A549 (cell line): ENCODE data around the gene KCNN4.

Source experiments
- EP300 ChIP-seq, 2 experiments: fragments of >200 bp; sonication (Bioruptor Twin); formaldehyde crosslinking; IDR thresholded peaks; 2 replicates in 1 of 2; 3 replicates in 1 of 2; pipeline ENCODE4 v1.6.1; 2016 to 2017
- JUN ChIP-seq, 2 experiments: fragments of >200 bp; sonication (Bioruptor Twin); formaldehyde crosslinking; IDR thresholded peaks; 2 replicates in 1 of 2; 3 replicates in 1 of 2; pipeline ENCODE4 v1.6.1; 2016 to 2017
- MAZ ChIP-seq: fragments of 150-350 bp; IDR thresholded peaks from 2 replicates; pipeline ENCODE4 v1.6.1; 2014; ENCODE audit warnings: antibody characterized with exemption, low read depth, low read length, borderline replicate concordance
- POLR2A ChIP-seq: IDR thresholded peaks from 2 replicates; pipeline ENCODE4 v1.6.1; 2012; ENCODE audit warnings: mild to moderate bottlenecking, low read length
- RAD21 ChIP-seq, 2 experiments: fragments of >200 bp in 1 of 2; sonication (Bioruptor Twin) in 1 of 2; formaldehyde crosslinking in 1 of 2; IDR thresholded peaks in 1 of 2; conservative IDR thresholded peaks in 1 of 2; 2 replicates in 1 of 2; 3 replicates in 1 of 2; pipeline ENCODE4 v1.6.1; 2012 to 2018; ENCODE audit warnings: inconsistent platforms in 1 of 2
- RARB ChIP-seq: fragments of 250-450 bp; sonication (Bioruptor Pico); IDR thresholded peaks from 2 replicates; pipeline ENCODE4 v1.8.0; 2021; ENCODE audit warnings: mild to moderate bottlenecking, moderate library complexity
- RFX5 ChIP-seq: fragments of 450-650 bp; IDR thresholded peaks from 2 replicates; pipeline ENCODE4 v1.7.1; 2014; ENCODE audit warnings: antibody characterized with exemption, mild to moderate bottlenecking, moderate library complexity
- TP53 ChIP-seq: fragments of 250-450 bp; sonication (Bioruptor Pico); IDR thresholded peaks from 2 replicates; pipeline ENCODE4 v1.5.0; 2021; ENCODE audit warnings: mild to moderate bottlenecking, moderate library complexity
- TF ChIP-seq, protein P1 (sequence below): fragments of >200 bp; sonication (Bioruptor Twin); formaldehyde crosslinking; IDR thresholded peaks from 3 replicates; pipeline ENCODE4 v1.5.1; 2016
- TF ChIP-seq, protein P2 (sequence below): IDR thresholded peaks from 2 replicates; pipeline ENCODE4 v1.6.1; 2012

DNA sequence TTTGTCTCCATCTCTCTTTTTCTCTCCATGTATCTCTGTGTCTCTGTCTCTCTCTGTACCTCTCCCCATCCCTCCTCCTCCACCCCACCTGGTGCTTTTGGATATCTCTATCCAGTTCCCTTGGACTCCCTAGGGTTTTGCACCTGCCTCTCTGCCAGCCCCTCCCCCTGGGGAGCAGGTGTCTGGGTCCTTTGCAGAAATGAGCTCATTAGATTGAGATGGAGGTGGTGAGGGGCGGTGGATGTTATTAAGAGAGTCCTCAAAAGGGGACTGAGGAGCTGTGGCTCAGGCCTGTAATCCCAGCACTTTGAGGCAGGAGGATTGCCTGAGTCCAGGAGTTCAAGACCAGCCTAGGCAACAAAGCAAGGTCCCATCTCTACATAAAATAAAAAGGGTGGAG, 2.1 kb downstream of the KCNN4 start:
- TF ChIP-seq, protein P1, sequence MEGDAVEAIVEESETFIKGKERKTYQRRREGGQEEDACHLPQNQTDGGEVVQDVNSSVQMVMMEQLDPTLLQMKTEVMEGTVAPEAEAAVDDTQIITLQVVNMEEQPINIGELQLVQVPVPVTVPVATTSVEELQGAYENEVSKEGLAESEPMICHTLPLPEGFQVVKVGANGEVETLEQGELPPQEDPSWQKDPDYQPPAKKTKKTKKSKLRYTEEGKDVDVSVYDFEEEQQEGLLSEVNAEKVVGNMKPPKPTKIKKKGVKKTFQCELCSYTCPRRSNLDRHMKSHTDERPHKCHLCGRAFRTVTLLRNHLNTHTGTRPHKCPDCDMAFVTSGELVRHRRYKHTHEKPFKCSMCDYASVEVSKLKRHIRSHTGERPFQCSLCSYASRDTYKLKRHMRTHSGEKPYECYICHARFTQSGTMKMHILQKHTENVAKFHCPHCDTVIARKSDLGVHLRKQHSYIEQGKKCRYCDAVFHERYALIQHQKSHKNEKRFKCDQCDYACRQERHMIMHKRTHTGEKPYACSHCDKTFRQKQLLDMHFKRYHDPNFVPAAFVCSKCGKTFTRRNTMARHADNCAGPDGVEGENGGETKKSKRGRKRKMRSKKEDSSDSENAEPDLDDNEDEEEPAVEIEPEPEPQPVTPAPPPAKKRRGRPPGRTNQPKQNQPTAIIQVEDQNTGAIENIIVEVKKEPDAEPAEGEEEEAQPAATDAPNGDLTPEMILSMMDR: no peak
- TF ChIP-seq POLR2A: no peak
- TF ChIP-seq JUN (IDR thresholded peaks at IDR 0.05): no peak
- no peak for TF ChIP-seq RAD21 (conservative IDR thresholded peaks at IDR 0.05 in 1 of 2, IDR thresholded peaks at IDR 0.05 in 1 of 2)
- no peak for TF ChIP-seq TP53 (CRISPR knock-in tag)
- TF ChIP-seq, protein P2, sequence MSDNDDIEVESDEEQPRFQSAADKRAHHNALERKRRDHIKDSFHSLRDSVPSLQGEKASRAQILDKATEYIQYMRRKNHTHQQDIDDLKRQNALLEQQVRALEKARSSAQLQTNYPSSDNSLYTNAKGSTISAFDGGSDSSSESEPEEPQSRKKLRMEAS: no peak
- TF ChIP-seq RARB (CRISPR knock-in tag): no peak
- no peak for TF ChIP-seq RFX5
- TF ChIP-seq EP300 (IDR thresholded peaks at IDR 0.05): no peak
- TF ChIP-seq MAZ: no peak
